Measurements from ENCODE around the gene MYO1F. TPM values are rescaled to one million over a fixed set of nuclear protein-coding genes. Genes with fewer than 3 reads are reported as not detected.

Gene MYO1F
- total and polyA plus RNA-seq, 10 of the 15 experiments (the other 5 are each of a cell fraction or from before 2014, with no cell fraction given) = 3.5 to 49.4 (median 31.3) TPM

- TF ChIP-seq E4F1 (IDR thresholded peaks at IDR 0.05; ENCODE audit: borderline replicate concordance, partially characterized antibody) (no peak), CREM (IDR thresholded peaks at IDR 0.05; ENCODE audit: low read depth) (no peak), NFXL1 (IDR thresholded peaks at IDR 0.05; ENCODE audit: borderline replicate concordance) (no peak), ZBTB11 (CRISPR knock-in tag; IDR thresholded peaks at IDR 0.05) (no peak), PRDM15 (CRISPR knock-in tag; IDR thresholded peaks at IDR 0.05) (no peak), EP300 (IDR thresholded peaks at IDR 0.05; ENCODE audit: borderline replicate concordance in 1 of 2, control insufficient read depth in 1 of 2, low read depth in 2 of 2, low read length in 2 of 2) (no peak)
Observed at GRCh38 chr19:8528500-8528899, 48.7 kb downstream of the MYO1F start (continued).
